ENCODE measurements around the gene KHDC4. TPM values are rescaled to one million over a fixed set of nuclear protein-coding genes. Genes with fewer than 3 reads are reported as not detected.

Gene KHDC4
- total RNA-seq: 54.1 and 55.6 TPM in 2 replicates
- 47.9 and 48.6 TPM in 2 replicates for polyA plus RNA-seq
- 22.4 and 25.5 TPM in 2 replicates for polyA plus RNA-seq (2011; cell fraction: cytosol; rRNA removed)
- polyA plus RNA-seq (2011; cell fraction: nucleus; rRNA removed): 123 and 207 TPM in 2 replicates
- polyA plus RNA-seq (2012): 19.8 and 29.0 TPM in 2 replicates
- 75.4 and 81.4 TPM in 2 replicates for polyA minus RNA-seq
- 50.2 TPM for polyA minus RNA-seq (2011; cell fraction: cytosol; rRNA and poly(A)+ RNA removed)
- 68.0 and 96.9 TPM in 2 replicates for polyA minus RNA-seq (2011; cell fraction: nucleus; rRNA and poly(A)+ RNA removed)
- percentile 95 among the genes with signal in this experiment for Bru-seq, nascent RNA
- percentile 92 among the genes with signal in this experiment for BruChase-seq, experiment 1, labeled RNA remaining after a 6-hour chase
- BruChase-seq, experiment 2, labeled RNA remaining after a 2-hour chase: percentile 97 among the genes with signal in this experiment
- long read RNA-seq, transcript KHDC4-203 (14 exons, 2,947 nt): major isoform, 18 of 45 reads
- long read RNA-seq, partial matches to known transcripts: 12 of 45 reads
- long read RNA-seq, other reads (novel, unspliced or antisense): 14 of 45 reads

GRCh38 chr1:155934097-155934935 lies at the start of gene KHDC4:
TSS of gene KHDC4 (minus strand) at chr1:155934413. CDS start at chr1:155934373, 40 bp downstream.
- Histone ChIP-seq H3K9me3 (replicated peaks; ENCODE audit: control insufficient read depth, insufficient read depth, low read length) (no peaks in the 10 kb centered on the region), H3K27ac (ENCODE audit: insufficient read depth, low read depth, low read length) (peak within 1 kb of the TSS; percentile 60), H4K20me1 (replicated peaks; ENCODE audit: control insufficient read depth, extremely low read depth, insufficient read depth, low read length) (peaks cover 2% of the 10 kb centered on the region), H3K79me2 (ENCODE audit: control insufficient read depth, insufficient read depth, low read length) (peaks cover 47% of the 10 kb centered on the region), H3K9ac (replicated peaks; ENCODE audit: extremely low read depth, insufficient read depth, low read length) (peak within 1 kb of the TSS; percentile 84), H3K4me3 (replicated peaks in 1 of 3; ENCODE audit: insufficient read depth in 1 of 3, low read depth in 1 of 3, low read length in 3 of 3) (peak within 1 kb of the TSS; percentile 38 to 97 (median 92)), H3K36me3 (ENCODE audit: control insufficient read depth in 2 of 2, extremely low read depth in 1 of 2, insufficient read depth in 2 of 2, low read length in 2 of 2) (peaks cover 4 to 9% of the 10 kb centered on the region in 2 experiments), H2AFZ (ENCODE audit: low read depth, low read length) (peak within 1 kb of the TSS; percentile 32), H3K9me1 (replicated peaks; ENCODE audit: control insufficient read depth, extremely low read depth, insufficient read depth, low read length) (no peaks in the 10 kb centered on the region), H3K4me1 (ENCODE audit: control insufficient read depth, extremely low read depth, insufficient read depth, low read length) (peaks cover 46% of the 10 kb centered on the region), H3K27me3 (ENCODE audit: control insufficient read depth in 2 of 2, insufficient read depth in 2 of 2, low read length in 2 of 2) (no peaks in the 10 kb centered on the region), H3K4me2 (ENCODE audit: insufficient read depth, low read length) (peak within 1 kb of the TSS; percentile 93)
- DNase-seq (ENCODE audit: low read depth, low spot score) (peak; percentile 100), FAIRE-seq (peak; percentile 98)
- TF ChIP-seq POLR2A (IDR thresholded peaks at IDR 0.05; ENCODE audit: low read depth, low read length): peak; percentile 85
- TF ChIP-seq CTCF (IDR thresholded peaks at IDR 0.05; ENCODE audit: extremely low read depth in 1 of 2, insufficient read depth in 1 of 2, low read depth in 1 of 2, low read length in 2 of 2): peak in 1 of 2 donors; percentile 10
- no peak for TF ChIP-seq EZH2 (IDR thresholded peaks at IDR 0.05; ENCODE audit: borderline replicate concordance, low read depth, low read length, severe bottlenecking)
- peak; percentile 89 for TF ChIP-seq POLR2AphosphoS5 (IDR thresholded peaks at IDR 0.05; ENCODE audit: insufficient read depth, low read depth, low read length)
- BruUV-seq (replicated peaks): no TSS peak
- intact Hi-C loops (cut with micrococcal nuclease) (loop anchor here (1.0 kb wide), 4 partner anchors 36 to 120 kb away; partner anchors contain the start of genes LAMTOR2 and SYT11), dilution Hi-C loops (cut with MboI; ENCODE audit: extremely low pct_ligation_motif_present, low sequenced_read_pairs) (no loop called here)
- POLR2A ChIA-PET: interaction anchor here (0.6 to 1.3 kb wide), 4 partner anchors 33 to 62 kb away, joined by 3 to 8 read pairs (median 3); no protein-coding TSS in a partner anchor
- CTCF ChIA-PET: interaction anchor here (1.2 to 6.7 kb wide), 8 partner anchors 12 to 132 kb away, joined by 3 to 57 read pairs (median 4); partner anchors contain the start of gene ARHGEF2

Data from endothelial cell of umbilical vein (primary cell).